HuH-7 (cell line): Measurements from ENCODE around the gene RHBDF1.

Source experiments
- DNase-seq: peaks from one replicate; pipeline ENCODE4 v3.0.0; 2011; ENCODE audit warnings: low spot score

Gene RHBDF1

GRCh38 chr16:74747-75334, 2.4 kb upstream of the RHBDF1 start:
- no peak for DNase-seq

GRCh38 chr16:74051-74746, 1.8 kb upstream of the RHBDF1 start:
- DNase-seq = no peak

GRCh38 chr16:71540-72401, 660 bp downstream of the RHBDF1 start:
- peak; percentile 70 for DNase-seq

GRCh38 chr16:71210-71539, 1.3 kb downstream of the RHBDF1 start:
- no peak for DNase-seq

- no peak for DNase-seq
Observed at GRCh38 chr16:69181-69580, 3.2 kb downstream of the RHBDF1 start.

GRCh38 chr16:67884-68789, 4.3 kb downstream of the RHBDF1 start:
- no peak for DNase-seq

- no peak for DNase-seq
Observed at GRCh38 chr16:67183-67791, 5.1 kb downstream of the RHBDF1 start.

- DNase-seq = no peak
Observed at GRCh38 chr16:66309-67182, 5.9 kb downstream of the RHBDF1 start.

GRCh38 chr16:65745-66144, 6.7 kb downstream of the RHBDF1 start:
- DNase-seq = peak; percentile 82

- no peak for DNase-seq
Observed at GRCh38 chr16:64914-65255, 7.5 kb downstream of the RHBDF1 start.

GRCh38 chr16:63998-64913, 8.2 kb downstream of the RHBDF1 start:
- no peak for DNase-seq

GRCh38 chr16:63466-63865, 9.0 kb downstream of the RHBDF1 start:
- no peak for DNase-seq

GRCh38 chr16:62968-63391, 9.5 kb downstream of the RHBDF1 start:
- no peak for DNase-seq

- no peak for DNase-seq
Observed at GRCh38 chr16:62283-62967, 10.0 kb downstream of the RHBDF1 start.

GRCh38 chr16:61879-62281, 10.6 kb downstream of the RHBDF1 start:
- no peak for DNase-seq

GRCh38 chr16:60929-61878, 11.2 kb downstream of the RHBDF1 start:
- no peak for DNase-seq

GRCh38 chr16:60166-60565, 12.3 kb downstream of the RHBDF1 start:
- no peak for DNase-seq
